Loucy (cell line): Measurements from ENCODE around the gene FHIT.

Source experiments
- H2AFZ ChIP-seq: fragments of 200-600 bp; sonication (generic); 2 replicates; pipeline ENCODE4 v1.6.0; 2016; ENCODE audit warnings: antibody characterized with exemption, mild to moderate bottlenecking, low read length, moderate library complexity
- H3F3A ChIP-seq: fragments of 200-600 bp; 2 replicates; pipeline ENCODE4 v1.6.0; 2016; ENCODE audit warnings: antibody characterized with exemption, low read depth, mild to moderate bottlenecking
- H3K27me3 ChIP-seq: fragments of 200-600 bp; sonication (generic); 2 replicates; pipeline ENCODE4 v1.6.1; 2014; ENCODE audit warnings: low read length, mild to moderate bottlenecking; ENCODE audit not compliant: insufficient read depth, poor library complexity, severe bottlenecking
- H3K36me3 ChIP-seq: fragments of 200-600 bp; sonication (generic); 2 replicates; pipeline ENCODE4 v1.6.1; 2016; ENCODE audit warnings: low read length; ENCODE audit not compliant: insufficient read depth
- H3K4me1 ChIP-seq: fragments of 200-600 bp; sonication (generic); 2 replicates; pipeline ENCODE4 v1.5.1; 2014; ENCODE audit warnings: low read length, mild to moderate bottlenecking; ENCODE audit not compliant: insufficient read depth, poor library complexity, severe bottlenecking
- H3K4me2 ChIP-seq: fragments of 200-600 bp; sonication (generic); 2 replicates; pipeline ENCODE4 v1.6.0; 2014; ENCODE audit warnings: antibody characterized with exemption, low read length, low read depth, mild to moderate bottlenecking; ENCODE audit not compliant: poor library complexity, severe bottlenecking
- H3K4me3 ChIP-seq: fragments of 200-600 bp; sonication (generic); 2 replicates; pipeline ENCODE4 v1.5.1; 2014; ENCODE audit warnings: low read length, mild to moderate bottlenecking, mixed read lengths; ENCODE audit not compliant: poor library complexity, severe bottlenecking
- H3K79me2 ChIP-seq: fragments of 200-600 bp; sonication (generic); 2 replicates; pipeline ENCODE4 v1.6.1; 2014; ENCODE audit warnings: low read length; ENCODE audit not compliant: insufficient read depth
- H3K9ac ChIP-seq: fragments of 200-600 bp; sonication (generic); 2 replicates; pipeline ENCODE4 v1.6.0; 2014; ENCODE audit warnings: mild to moderate bottlenecking, low read depth, low read length, moderate library complexity; ENCODE audit not compliant: poor library complexity, severe bottlenecking
- H3K9me2 ChIP-seq: fragments of 200-600 bp; sonication (generic); replicated peaks from 2 replicates; pipeline ENCODE4 v1.6.1; 2016; ENCODE audit warnings: low read depth, low read length, mixed read lengths
- H3K9me3 ChIP-seq: fragments of 200-600 bp; sonication (generic); 2 replicates; pipeline ENCODE4 v1.6.1; 2014; ENCODE audit warnings: mild to moderate bottlenecking, antibody characterized with exemption, low read length, low read depth; ENCODE audit not compliant: insufficient read depth
- H4K20me1 ChIP-seq: fragments of 200-600 bp; sonication (generic); 2 replicates; pipeline ENCODE4 v1.6.0; 2014; ENCODE audit warnings: antibody characterized with exemption, low read length, mild to moderate bottlenecking; ENCODE audit not compliant: insufficient read depth, poor library complexity, severe bottlenecking
- EZH2phosphoT487 ChIP-seq: fragments of 200-600 bp; IDR thresholded peaks from 2 replicates; pipeline ENCODE4 v1.6.1; 2018; ENCODE audit warnings: antibody characterized with exemption, mild to moderate bottlenecking, moderate library complexity, borderline replicate concordance
- TF ChIP-seq, protein P1 (sequence below): fragments of 200-600 bp; sonication (generic); conservative IDR thresholded peaks from 2 replicates; pipeline ENCODE4 v1.5.1; 2014; ENCODE audit warnings: mild to moderate bottlenecking, antibody characterized with exemption, low read length

FHIT gene

DNA sequence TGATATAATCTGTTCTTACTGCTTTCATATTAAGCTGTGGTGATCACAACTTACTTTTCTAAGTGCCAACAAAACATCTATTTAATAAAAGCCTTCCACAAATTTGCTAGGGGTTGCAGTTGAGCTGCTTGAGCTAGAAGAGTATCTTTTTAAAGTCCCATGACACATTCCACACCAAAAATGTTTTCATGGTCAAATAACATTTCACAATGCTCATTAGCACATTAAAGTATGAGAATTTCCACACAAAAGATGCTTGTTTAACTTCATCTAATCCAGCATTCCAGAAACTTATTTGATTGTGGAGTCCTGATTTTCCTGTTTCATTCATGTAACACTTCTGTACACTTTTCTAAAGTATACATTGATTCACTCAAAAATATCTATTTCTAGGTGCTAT lies 1325.3 kb downstream of the FHIT start:
- TF ChIP-seq EZH2phosphoT487 = no peak
- TF ChIP-seq, protein P1, sequence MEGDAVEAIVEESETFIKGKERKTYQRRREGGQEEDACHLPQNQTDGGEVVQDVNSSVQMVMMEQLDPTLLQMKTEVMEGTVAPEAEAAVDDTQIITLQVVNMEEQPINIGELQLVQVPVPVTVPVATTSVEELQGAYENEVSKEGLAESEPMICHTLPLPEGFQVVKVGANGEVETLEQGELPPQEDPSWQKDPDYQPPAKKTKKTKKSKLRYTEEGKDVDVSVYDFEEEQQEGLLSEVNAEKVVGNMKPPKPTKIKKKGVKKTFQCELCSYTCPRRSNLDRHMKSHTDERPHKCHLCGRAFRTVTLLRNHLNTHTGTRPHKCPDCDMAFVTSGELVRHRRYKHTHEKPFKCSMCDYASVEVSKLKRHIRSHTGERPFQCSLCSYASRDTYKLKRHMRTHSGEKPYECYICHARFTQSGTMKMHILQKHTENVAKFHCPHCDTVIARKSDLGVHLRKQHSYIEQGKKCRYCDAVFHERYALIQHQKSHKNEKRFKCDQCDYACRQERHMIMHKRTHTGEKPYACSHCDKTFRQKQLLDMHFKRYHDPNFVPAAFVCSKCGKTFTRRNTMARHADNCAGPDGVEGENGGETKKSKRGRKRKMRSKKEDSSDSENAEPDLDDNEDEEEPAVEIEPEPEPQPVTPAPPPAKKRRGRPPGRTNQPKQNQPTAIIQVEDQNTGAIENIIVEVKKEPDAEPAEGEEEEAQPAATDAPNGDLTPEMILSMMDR = no peak
- no peaks in the 10 kb centered on the region for H3F3A ChIP-seq
- H3K36me3 ChIP-seq = no peaks in the 10 kb centered on the region
- no peaks in the 10 kb centered on the region for H3K4me1 ChIP-seq
- H3K27me3 ChIP-seq = no peaks in the 10 kb centered on the region
- no peaks in the 10 kb centered on the region for H3K9me2 ChIP-seq
- no peak overlapping the region for H2AFZ ChIP-seq
- H3K4me2 ChIP-seq = no peak overlapping the region
- no peaks in the 10 kb centered on the region for H3K9me3 ChIP-seq
- H3K79me2 ChIP-seq = no peaks in the 10 kb centered on the region
- no peaks in the 10 kb centered on the region for H4K20me1 ChIP-seq
- H3K4me3 ChIP-seq = no peak overlapping the region
- H3K9ac ChIP-seq = no peak overlapping the region

DNA sequence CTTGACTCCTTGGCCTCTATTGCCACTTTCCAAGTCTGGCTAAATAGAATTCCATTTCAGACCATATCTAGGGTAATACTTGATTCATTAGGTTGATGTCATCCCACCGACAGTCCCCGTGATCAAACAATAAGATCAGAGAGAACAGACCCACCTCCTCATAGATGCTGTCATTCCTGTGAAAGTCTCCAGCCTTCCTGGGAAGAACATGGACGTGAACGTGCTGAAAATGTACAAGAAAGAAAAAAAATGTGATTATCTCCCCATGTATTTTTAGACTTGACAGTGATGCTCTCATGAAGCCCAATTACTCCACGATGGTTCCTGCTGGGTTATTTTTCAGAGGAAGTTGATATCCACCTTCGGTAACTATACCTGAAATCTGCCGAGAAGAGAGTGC lies 1329.1 kb downstream of the FHIT start:
- no peak overlapping the region for H3K9ac ChIP-seq
- no peak overlapping the region for H3K4me3 ChIP-seq
- TF ChIP-seq, protein P1 = no peak
- no peak for TF ChIP-seq EZH2phosphoT487
- no peaks in the 10 kb centered on the region for H3K27me3 ChIP-seq
- H3K79me2 ChIP-seq = no peaks in the 10 kb centered on the region
- H3F3A ChIP-seq = no peaks in the 10 kb centered on the region
- no peaks in the 10 kb centered on the region for H3K9me2 ChIP-seq
- H3K4me2 ChIP-seq = no peak overlapping the region
- H3K9me3 ChIP-seq = no peaks in the 10 kb centered on the region
- H3K4me1 ChIP-seq = no peaks in the 10 kb centered on the region
- no peaks in the 10 kb centered on the region for H4K20me1 ChIP-seq
- H3K36me3 ChIP-seq = no peaks in the 10 kb centered on the region
- no peak overlapping the region for H2AFZ ChIP-seq

DNA sequence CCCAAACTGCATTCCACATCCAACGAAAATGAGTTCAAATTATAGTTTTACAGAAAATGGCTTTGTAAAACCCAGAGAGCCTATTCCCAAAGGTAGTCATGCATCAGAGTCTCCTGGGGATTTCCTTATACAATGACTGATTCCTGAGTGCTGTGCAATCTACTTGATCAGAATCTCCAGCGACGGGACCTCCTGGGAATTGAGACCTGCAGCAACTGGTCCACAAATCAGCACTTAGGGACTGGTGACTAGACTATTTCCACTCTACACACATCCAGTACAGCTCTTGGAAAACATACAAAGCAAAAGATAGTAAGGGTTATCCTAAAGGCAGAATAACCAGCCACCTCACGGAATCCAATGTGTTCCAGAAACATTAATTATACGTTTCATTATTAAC lies 1330.4 kb downstream of the FHIT start:
- Histone ChIP-seq H3K4me3 (no peak overlapping the region), H3K79me2 (no peaks in the 10 kb centered on the region), H3K9me2 (no peaks in the 10 kb centered on the region), H3K36me3 (no peaks in the 10 kb centered on the region), H4K20me1 (no peaks in the 10 kb centered on the region), H3F3A (no peaks in the 10 kb centered on the region), H3K4me2 (no peak overlapping the region), H2AFZ (no peak overlapping the region), H3K9ac (no peak overlapping the region), H3K27me3 (no peaks in the 10 kb centered on the region), H3K9me3 (no peaks in the 10 kb centered on the region), H3K4me1 (no peaks in the 10 kb centered on the region)
- no peak for TF ChIP-seq EZH2phosphoT487
- TF ChIP-seq, protein P1 = no peak
